GM12872 (cell line): ENCODE results near the gene C20orf144.

Experiments
- TF ChIP-seq, protein P1 (sequence below): IDR thresholded peaks from 3 replicates; pipeline ENCODE4 v1.5.1; 2011; ENCODE audit warnings: low read depth, mild to moderate bottlenecking, low read length, moderate library complexity; ENCODE audit not compliant: insufficient read depth

Gene C20orf144

DNA sequence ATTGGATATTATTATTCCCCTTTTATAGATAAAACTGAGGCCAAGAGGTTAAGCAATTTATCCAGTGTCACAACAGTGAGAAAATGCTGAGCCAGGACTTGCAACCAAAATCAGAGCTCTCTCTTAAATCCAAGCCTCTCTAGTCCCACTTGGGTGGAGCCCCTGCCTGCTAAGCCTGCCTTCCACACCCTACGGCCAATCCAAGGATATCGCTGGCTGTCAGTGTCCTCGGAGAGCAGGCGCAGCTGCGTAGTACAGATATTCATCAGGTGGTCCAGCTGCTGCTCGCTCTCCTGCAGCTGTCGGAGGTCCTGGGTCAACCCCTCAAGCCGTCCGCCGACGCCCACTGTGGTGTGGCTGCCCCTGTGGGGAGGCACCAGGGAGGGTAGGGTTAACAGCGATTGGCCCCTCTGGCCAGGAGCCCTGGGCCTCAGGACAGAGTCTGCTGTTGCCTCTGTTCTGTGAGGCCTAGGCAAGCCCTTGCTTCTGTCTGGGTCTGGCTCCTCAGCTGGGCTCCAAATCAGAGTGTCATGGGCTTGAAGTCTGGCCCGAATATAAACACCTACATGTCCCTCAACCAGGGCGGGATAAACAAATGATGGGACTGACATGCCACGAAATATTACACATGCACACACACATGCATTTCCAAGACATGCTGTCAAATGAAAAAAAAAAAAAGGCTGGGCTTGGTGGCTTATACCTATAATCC is 16.0 kb downstream of the C20orf144 start:
- TF ChIP-seq, protein P1, sequence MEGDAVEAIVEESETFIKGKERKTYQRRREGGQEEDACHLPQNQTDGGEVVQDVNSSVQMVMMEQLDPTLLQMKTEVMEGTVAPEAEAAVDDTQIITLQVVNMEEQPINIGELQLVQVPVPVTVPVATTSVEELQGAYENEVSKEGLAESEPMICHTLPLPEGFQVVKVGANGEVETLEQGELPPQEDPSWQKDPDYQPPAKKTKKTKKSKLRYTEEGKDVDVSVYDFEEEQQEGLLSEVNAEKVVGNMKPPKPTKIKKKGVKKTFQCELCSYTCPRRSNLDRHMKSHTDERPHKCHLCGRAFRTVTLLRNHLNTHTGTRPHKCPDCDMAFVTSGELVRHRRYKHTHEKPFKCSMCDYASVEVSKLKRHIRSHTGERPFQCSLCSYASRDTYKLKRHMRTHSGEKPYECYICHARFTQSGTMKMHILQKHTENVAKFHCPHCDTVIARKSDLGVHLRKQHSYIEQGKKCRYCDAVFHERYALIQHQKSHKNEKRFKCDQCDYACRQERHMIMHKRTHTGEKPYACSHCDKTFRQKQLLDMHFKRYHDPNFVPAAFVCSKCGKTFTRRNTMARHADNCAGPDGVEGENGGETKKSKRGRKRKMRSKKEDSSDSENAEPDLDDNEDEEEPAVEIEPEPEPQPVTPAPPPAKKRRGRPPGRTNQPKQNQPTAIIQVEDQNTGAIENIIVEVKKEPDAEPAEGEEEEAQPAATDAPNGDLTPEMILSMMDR: no peak

DNA sequence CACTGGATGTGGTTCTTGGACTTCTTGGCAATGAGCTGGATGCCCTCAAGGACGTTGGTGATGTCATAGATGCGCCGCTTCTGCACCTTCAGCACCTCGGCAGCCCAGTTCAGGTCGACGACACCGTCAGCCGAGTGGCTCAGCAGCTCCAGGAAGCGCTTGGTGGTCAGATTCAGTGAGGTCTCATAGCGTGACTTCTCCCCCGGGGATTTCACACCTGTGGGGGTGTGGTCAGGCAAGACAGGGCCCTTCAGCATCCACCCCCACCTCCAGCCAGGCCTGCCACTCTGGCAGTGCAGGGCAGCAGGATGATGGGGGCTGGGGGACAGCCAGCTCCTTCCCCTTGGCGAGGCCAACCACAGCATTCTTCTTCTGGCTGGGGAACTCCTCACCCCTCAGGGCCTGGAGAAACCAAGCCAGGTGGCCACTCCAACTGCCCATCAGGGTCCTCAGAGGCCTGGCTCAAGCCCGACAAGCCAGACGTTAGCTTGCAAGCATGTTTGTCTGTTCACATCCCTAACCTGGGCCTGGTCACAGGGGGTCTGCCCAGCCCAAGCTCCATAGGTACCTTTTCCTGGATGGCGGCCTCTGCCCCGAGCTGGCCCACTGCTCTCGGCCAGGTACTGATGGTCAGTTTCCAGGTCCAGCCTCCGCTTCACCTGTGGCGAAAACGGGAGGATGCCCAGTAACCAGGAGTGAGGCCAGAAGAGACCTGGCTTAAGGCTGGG is 17.8 kb downstream of the C20orf144 start:
- TF ChIP-seq, protein P1: no peak

DNA sequence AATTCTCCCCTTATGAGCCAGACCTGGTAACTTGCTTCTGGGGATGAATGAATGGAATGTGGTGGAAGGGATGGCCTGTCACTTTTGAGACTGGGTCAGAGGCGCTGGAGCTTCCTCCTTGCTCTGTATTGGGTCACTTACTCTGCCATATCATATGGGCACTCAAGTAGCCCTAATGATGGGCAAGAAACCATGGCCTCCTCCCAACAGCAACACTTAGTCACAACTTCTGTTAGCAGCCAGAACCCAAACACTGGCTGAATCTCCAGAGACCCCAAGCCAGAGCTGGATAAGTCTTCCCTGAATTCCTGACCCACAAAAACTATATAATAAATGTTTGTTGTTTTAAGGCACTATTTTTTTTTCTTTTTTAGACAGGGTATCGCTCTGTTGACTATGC is 18.6 kb downstream of the C20orf144 start:
- TF ChIP-seq, protein P1: no peak

DNA sequence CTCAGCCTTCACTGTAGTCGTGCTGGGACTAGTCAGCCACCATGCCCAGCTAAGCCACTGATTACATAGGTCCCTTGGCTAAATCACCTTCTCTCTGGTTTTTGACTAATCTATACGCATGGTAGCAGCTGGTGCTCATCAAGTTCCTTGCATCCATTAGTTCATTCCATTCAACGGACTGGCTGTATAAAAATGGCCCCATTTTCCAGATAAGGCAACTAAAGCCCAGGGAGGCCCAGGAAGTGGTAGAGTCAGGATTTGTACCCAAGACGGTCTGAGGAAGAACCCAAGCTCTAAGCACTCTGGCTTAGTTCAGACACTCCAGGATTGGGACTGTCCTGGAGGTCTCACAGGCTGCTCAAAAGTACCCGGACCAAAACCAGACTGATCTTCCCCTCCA is 19.2 kb downstream of the C20orf144 start:
- TF ChIP-seq, protein P1: no peak

DNA sequence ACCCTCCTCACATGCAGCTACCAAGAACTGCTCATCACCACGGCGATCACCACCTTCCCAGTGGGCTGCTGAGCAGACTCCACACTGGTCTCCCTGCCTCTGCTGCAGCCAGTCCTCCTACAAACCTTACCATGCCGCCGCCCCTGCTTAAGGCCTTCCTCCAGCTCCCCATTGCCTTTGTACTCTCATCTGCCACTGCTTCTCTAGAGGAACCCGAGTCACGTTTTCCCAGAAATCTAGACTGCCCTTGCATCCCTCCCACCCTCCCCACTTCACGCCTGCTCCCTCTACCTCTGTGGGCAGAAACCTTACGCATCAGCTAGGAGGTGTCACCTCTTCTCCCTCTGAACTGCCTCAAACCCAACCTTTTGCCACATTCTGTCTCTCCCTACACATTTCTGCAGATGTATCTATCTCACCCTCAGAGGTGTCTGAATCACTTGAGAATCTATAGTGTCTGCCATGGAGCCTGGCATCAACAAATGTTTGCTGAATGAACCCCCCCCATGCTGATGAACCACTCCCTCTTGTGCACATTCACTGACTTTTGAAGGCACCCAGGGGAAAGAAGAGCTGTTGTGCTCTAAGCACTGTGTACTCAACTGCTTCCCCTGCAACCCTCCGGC is 19.7 kb downstream of the C20orf144 start:
- TF ChIP-seq, protein P1: no peak

DNA sequence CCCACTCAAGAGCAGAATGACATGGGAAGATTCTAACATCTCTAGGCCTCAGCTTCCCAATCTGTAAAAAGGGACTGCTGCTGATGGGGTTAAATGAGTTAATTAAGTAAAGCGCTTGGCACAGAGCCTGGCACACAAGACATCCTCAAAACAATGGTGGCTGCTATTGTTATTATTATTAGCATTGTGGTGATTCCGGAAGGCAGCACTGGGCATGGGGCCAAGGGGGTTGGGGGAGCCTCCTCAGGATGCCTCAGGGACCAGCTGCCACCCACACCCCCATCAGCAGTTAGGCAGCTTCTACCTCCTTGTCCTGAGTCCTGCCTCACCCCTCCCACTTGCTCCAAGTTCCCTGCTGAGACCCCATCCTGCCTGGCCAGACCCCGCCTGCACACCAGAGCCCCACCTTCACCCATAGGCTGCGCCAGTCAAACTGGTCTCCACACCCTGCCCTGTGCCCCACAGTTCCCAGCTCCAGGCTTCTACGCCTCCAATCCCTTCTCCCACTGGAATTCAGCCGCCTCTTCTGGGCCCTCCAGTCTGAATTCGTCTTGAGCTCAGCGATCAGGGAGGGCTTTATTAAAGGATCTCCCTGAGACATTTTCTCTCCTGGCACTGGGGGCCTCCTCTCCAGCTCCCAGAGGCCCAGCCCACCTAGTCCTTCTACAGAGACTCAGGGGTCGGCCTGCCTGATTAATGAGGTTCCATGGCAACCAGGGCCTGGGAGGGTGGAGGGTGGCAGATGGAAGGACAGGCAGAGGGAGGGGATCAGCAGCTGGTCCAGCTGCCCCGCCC is 22.6 kb downstream of the C20orf144 start:
- TF ChIP-seq, protein P1: no peak
